ENCODE results near the gene MLH3. TPM values are rescaled to one million over a fixed set of nuclear protein-coding genes. Genes with fewer than 3 reads are reported as not detected.

The MLH3 gene
- total RNA-seq, 6 experiments from 2014 or later, result 9.6 to 20.2 (median 13.2) TPM

- DNase-seq, result no peak
- no peak for ATAC-seq
- no peak overlapping the region for H3K27ac ChIP-seq
- H3K9me3 ChIP-seq, result no peaks in the 10 kb centered on the region
- intact Hi-C loops (cut with DNase I), result no loop called here
- 100% methylated on average over 1 of the region's 5 CpGs for WGBS (ENCODE audit: insufficient coverage, low coverage, low lambda C conversion rate, missing lambda C conversion rate)
- no peaks in the 10 kb centered on the region for H3K4me1 ChIP-seq
- H3K36me3 ChIP-seq, result no peaks in the 10 kb centered on the region
- no peak for TF ChIP-seq CTCF (IDR thresholded peaks at IDR 0.05)
- TF ChIP-seq POLR2A (IDR thresholded peaks at IDR 0.05), result no peak
- H3K4me3 ChIP-seq, result no peak overlapping the region
- H3K27me3 ChIP-seq, result no peaks in the 10 kb centered on the region
Observed at GRCh38 chr14:74973905-74974363, 77.3 kb downstream of the MLH3 start.

- TF ChIP-seq POLR2A (IDR thresholded peaks at IDR 0.05) (no peak), CTCF (IDR thresholded peaks at IDR 0.05) (no peak)
- Histone ChIP-seq H3K4me3 (no peak overlapping the region), H3K27ac (no peak overlapping the region), H3K4me1 (no peaks in the 10 kb centered on the region), H3K36me3 (no peaks in the 10 kb centered on the region), H3K27me3 (no peaks in the 10 kb centered on the region), H3K9me3 (no peaks in the 10 kb centered on the region)
- ATAC-seq (peak; percentile 70 to 89 (median 85)), DNase-seq (peak in 2 of 3 donors; percentile 73 to 78)
- 72% methylated on average over 8 of the region's 15 CpGs for WGBS (ENCODE audit: insufficient coverage, low coverage, low lambda C conversion rate, missing lambda C conversion rate)
- intact Hi-C loops (cut with DNase I), result no loop called here
Observed at GRCh38 chr14:74973003-74973653, 78.1 kb downstream of the MLH3 start.

- no peak overlapping the region for H3K4me3 ChIP-seq
- intact Hi-C loops (cut with DNase I), result no loop called here
- ATAC-seq, result no peak
- 33% methylated on average over 1 of the region's 1 CpG for WGBS (ENCODE audit: insufficient coverage, low coverage, low lambda C conversion rate, missing lambda C conversion rate)
- no peaks in the 10 kb centered on the region for H3K36me3 ChIP-seq
- no peak for DNase-seq
- no peaks in the 10 kb centered on the region for H3K4me1 ChIP-seq
- H3K27me3 ChIP-seq, result no peaks in the 10 kb centered on the region
- H3K27ac ChIP-seq, result no peak overlapping the region
- TF ChIP-seq POLR2A (IDR thresholded peaks at IDR 0.05), result no peak
- TF ChIP-seq CTCF (IDR thresholded peaks at IDR 0.05), result no peak
- H3K9me3 ChIP-seq, result no peaks in the 10 kb centered on the region
Observed at GRCh38 chr14:74968811-74969210, 82.5 kb downstream of the MLH3 start.

GRCh38 chr14:74965486-74966153 is 85.6 kb downstream of the MLH3 start:
- 58% methylated on average over 4 of the region's 5 CpGs for WGBS (ENCODE audit: insufficient coverage, low coverage, low lambda C conversion rate, missing lambda C conversion rate)
- no peak overlapping the region for H3K27ac ChIP-seq
- no peak for ATAC-seq
- no peaks in the 10 kb centered on the region for H3K36me3 ChIP-seq
- no peak overlapping the region for H3K4me3 ChIP-seq
- no peaks in the 10 kb centered on the region for H3K4me1 ChIP-seq
- no peak for DNase-seq
- intact Hi-C loops (cut with DNase I), result no loop called here
- H3K27me3 ChIP-seq, result no peaks in the 10 kb centered on the region
- TF ChIP-seq CTCF (IDR thresholded peaks at IDR 0.05), result no peak
- no peak for TF ChIP-seq POLR2A (IDR thresholded peaks at IDR 0.05)
- H3K9me3 ChIP-seq, result no peaks in the 10 kb centered on the region
